Measurements from ENCODE around the gene KLHL36. TPM values are rescaled to one million over a fixed set of nuclear protein-coding genes. Genes with fewer than 3 reads are reported as not detected.
"Not testable (repeated sequence)": the region's sequence is repeated elsewhere in the genome, so short reads cannot be mapped to it uniquely, and the experiment has no call there.

The KLHL36 gene
- total RNA-seq, 4 donors from 2014 or later: 52.3 to 119 (median 80.4) TPM

DNA sequence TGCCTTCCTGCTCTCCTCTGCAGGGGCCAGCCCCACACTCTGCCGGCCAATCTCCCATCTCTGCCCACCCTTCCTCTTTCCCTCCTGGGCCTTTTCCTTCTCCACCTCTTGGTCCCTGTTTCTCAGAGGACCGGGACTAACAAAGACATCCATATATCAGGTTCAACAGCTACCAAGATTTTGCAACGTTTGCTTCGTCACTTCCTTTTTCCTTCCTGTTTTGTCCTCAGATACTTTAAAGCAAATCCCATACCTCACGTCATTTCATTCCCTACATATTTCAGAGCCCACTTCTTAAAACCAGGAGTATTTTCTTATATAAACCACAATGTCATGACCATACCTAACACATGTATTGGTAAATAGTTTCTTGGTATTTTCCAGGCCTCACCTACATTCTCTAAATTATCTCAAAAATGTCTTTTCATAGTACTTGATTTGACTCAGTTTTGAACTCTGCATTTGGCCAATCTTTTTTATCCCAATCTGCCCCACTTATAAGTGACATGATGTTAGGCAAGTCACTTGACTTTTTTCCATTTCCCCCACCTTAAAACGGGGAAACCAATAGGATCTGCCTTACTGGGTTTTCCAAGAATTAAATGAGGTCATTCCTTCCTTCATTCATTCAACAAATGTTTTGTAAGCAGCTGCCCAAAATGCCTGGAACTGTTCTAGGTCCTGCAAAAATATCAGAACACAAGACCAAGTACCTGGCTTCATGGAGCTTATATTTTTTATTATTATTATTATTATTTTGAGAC lies 44.3 kb downstream of the KLHL36 start:
- Histone ChIP-seq H3K36me3 (no peaks in the 10 kb centered on the region), H3K27ac (replicated peaks in 1 of 4) (no peak overlapping the region), H3K4me3 (no peak overlapping the region), H3K27me3 (peaks cover 0 to 4% (median 0%) of the 10 kb centered on the region in 4 donors), H3K4me1 (no peaks in the 10 kb centered on the region), H3K9me3 (no peaks in the 10 kb centered on the region)
- 68% methylated on average over 6 of the region's 6 CpGs for WGBS
- intact Hi-C loops (cut with DNase I): no loop called here
- no peak for DNase-seq (ENCODE audit: extremely low spot score)
- TF ChIP-seq, protein P1, sequence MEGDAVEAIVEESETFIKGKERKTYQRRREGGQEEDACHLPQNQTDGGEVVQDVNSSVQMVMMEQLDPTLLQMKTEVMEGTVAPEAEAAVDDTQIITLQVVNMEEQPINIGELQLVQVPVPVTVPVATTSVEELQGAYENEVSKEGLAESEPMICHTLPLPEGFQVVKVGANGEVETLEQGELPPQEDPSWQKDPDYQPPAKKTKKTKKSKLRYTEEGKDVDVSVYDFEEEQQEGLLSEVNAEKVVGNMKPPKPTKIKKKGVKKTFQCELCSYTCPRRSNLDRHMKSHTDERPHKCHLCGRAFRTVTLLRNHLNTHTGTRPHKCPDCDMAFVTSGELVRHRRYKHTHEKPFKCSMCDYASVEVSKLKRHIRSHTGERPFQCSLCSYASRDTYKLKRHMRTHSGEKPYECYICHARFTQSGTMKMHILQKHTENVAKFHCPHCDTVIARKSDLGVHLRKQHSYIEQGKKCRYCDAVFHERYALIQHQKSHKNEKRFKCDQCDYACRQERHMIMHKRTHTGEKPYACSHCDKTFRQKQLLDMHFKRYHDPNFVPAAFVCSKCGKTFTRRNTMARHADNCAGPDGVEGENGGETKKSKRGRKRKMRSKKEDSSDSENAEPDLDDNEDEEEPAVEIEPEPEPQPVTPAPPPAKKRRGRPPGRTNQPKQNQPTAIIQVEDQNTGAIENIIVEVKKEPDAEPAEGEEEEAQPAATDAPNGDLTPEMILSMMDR (IDR thresholded peaks at IDR 0.05): no peak
- TF ChIP-seq POLR2A (IDR thresholded peaks at IDR 0.05; ENCODE audit: low read depth) (no peak), POLR2AphosphoS5 (IDR thresholded peaks at IDR 0.05) (no peak), EP300 (IDR thresholded peaks at IDR 0.05) (no peak)

GRCh38 chr16:84693869-84694268 lies 45.6 kb downstream of the KLHL36 start:
- intact Hi-C loops (cut with DNase I); H3K36me3 ChIP-seq; H3K4me3 ChIP-seq; H3K4me1 ChIP-seq; DNase-seq (ENCODE audit: extremely low spot score); H3K9me3 ChIP-seq; H3K27me3 ChIP-seq; H3K27ac ChIP-seq (replicated peaks in 1 of 4): not testable (repeated sequence)
- WGBS: 98% methylated on average over 10 of the region's 10 CpGs

DNA sequence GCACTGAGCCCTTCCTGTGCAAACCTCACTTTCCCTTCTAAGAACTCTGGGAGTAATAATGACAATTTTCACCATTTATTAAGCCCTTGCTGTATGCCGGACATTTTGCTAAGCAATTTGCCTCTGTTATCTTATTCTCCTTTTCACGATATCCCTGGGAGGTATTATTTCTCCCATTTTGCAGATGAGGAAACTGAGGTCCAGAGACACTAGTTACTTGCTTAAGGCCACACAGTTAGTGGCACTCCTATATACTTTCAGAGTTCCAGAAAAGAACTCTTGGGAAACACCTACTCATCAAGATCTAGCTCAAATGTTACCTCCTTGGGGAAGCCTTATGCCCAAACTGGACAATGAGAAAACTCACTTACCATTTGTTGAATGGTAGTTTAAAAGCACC lies 46.7 kb downstream of the KLHL36 start:
- intact Hi-C loops (cut with DNase I): no loop called here
- Histone ChIP-seq H3K36me3 (no peaks in the 10 kb centered on the region), H3K4me1 (peaks cover 5 to 9% (median 7%) of the 10 kb centered on the region in 4 donors), H3K9me3 (no peaks in the 10 kb centered on the region), H3K27ac (replicated peaks in 1 of 4) (no peak overlapping the region), H3K4me3 (no peak overlapping the region), H3K27me3 (peaks cover 0 to 2% (median 0%) of the 10 kb centered on the region in 4 donors)
- 100% methylated on average over 2 of the region's 2 CpGs for WGBS
- DNase-seq (ENCODE audit: extremely low spot score): no peak
- TF ChIP-seq, protein P1 (IDR thresholded peaks at IDR 0.05): no peak
- TF ChIP-seq POLR2AphosphoS5 (IDR thresholded peaks at IDR 0.05) (no peak), POLR2A (IDR thresholded peaks at IDR 0.05; ENCODE audit: low read depth) (no peak), EP300 (IDR thresholded peaks at IDR 0.05) (no peak)

- Histone ChIP-seq H3K9me3 (no peaks in the 10 kb centered on the region), H3K4me3 (peak overlapping the region; percentile 70 to 99 (median 95)), H3K27me3 (no peaks in the 10 kb centered on the region), H3K4me1 (peaks cover 9 to 39% (median 34%) of the 10 kb centered on the region in 4 donors), H3K36me3 (no peaks in the 10 kb centered on the region), H3K27ac (replicated peaks in 1 of 4) (peak overlapping the region; percentile 80 to 89 (median 88))
- intact Hi-C loops (cut with DNase I): no loop called here
- TF ChIP-seq EP300 (IDR thresholded peaks at IDR 0.05) (no peak), POLR2AphosphoS5 (IDR thresholded peaks at IDR 0.05) (no peak), POLR2A (IDR thresholded peaks at IDR 0.05; ENCODE audit: low read depth) (no peak)
- TF ChIP-seq, protein P1 (IDR thresholded peaks at IDR 0.05): no peak
- 21% methylated on average over 29 of the region's 29 CpGs for WGBS
- no peak for DNase-seq (ENCODE audit: extremely low spot score)
These were observed 50.9 kb downstream of the KLHL36 start for GRCh38 chr16:84699147-84699711.

- Histone ChIP-seq H3K4me3 (peak within 1 kb of the TSS; percentile 70 to 99 (median 95)), H3K36me3 (no peaks in the 10 kb centered on the region), H3K27me3 (no peaks in the 10 kb centered on the region), H3K9me3 (no peaks in the 10 kb centered on the region), H3K4me1 (peaks cover 16 to 46% (median 40%) of the 10 kb centered on the region in 4 donors), H3K27ac (replicated peaks in 1 of 4) (peak within 1 kb of the TSS; percentile 80 to 89 (median 88))
- TF ChIP-seq POLR2AphosphoS5 (IDR thresholded peaks at IDR 0.05) (peak; percentile 28 to 44), POLR2A (IDR thresholded peaks at IDR 0.05; ENCODE audit: low read depth) (no peak)
- no peak for DNase-seq (ENCODE audit: extremely low spot score)
- under 1% methylated on average over 53 of the region's 97 CpGs for WGBS
- intact Hi-C loops (cut with DNase I): no loop called here
These were observed 51.6 kb downstream of the KLHL36 start, which contains the start of gene USP10 for GRCh38 chr16:84699712-84700445. USP10 (plus strand) TSS chr16:84700000; CDS start chr16:84700091, 91 bp downstream.
